GM12878 (cell line): ENCODE data around the gene DDX23. TPM values are rescaled to one million over a fixed set of nuclear protein-coding genes. Genes with fewer than 3 reads are reported as not detected.
A peak's percentile ranks its signal among the peaks of the same experiment; 100 is the strongest.

Experiments used
- ATAC-seq: fragments of 200-7000 bp; cut with Tn5 transposase; 3 replicates; pipeline ENCODE4 v1.9.1; 2020; ENCODE audit warnings: mild to moderate bottlenecking, moderate library complexity
- BruUV-seq: library from RNA; stranded (reverse); fragments of 400-500 nt; replicated peaks from 2 replicates; lab custom pipeline; 2021; lab: Mats Ljungman, UMichigan
- CTCF ChIA-PET: fragments of 300-600 bp; sonication (Branson Sonifier 250); formaldehyde crosslinking; extraction: SDS; loops from one replicate; lab custom pipeline; 2021; ENCODE audit warnings: inconsistent platforms; lab: Yijun Ruan, JAX
- POLR2A ChIA-PET: fragments of 350-600 bp; formaldehyde crosslinking; extraction: SDS; loops from one replicate; lab custom pipeline; 2021; ENCODE audit warnings: inconsistent platforms; lab: Charles Lee
- RAD21 ChIA-PET: fragments of 300-600 bp; sonication (Branson Sonifier 250); formaldehyde crosslinking; loops from one replicate; lab custom pipeline; 2023; ENCODE audit warnings: antibody characterized with exemption; ENCODE audit not compliant: unreplicated experiment; lab: Charles Lee
- SMC1A ChIA-PET: fragments of 300-600 bp; sonication (Branson Sonifier 250); formaldehyde crosslinking; loops from one replicate; lab custom pipeline; 2023; ENCODE audit not compliant: unreplicated experiment, uncharacterized antibody; lab: Charles Lee
- DNase-seq: peaks from one replicate; pipeline ENCODE4 v3.0.0-alpha.2; 2011; ENCODE audit warnings: low read depth, low spot score
- FAIRE-seq: peaks from 3 replicates; lab custom pipeline; 2011; peaks lifted over from hg19 to GRCh38; lab: Jason Lieb, UNC
- H2AFZ ChIP-seq: 2 replicates; pipeline ENCODE4 v1.6.0; 2011; ENCODE audit warnings: low read depth, low read length, control low read depth; ENCODE audit not compliant: control insufficient read depth
- H3K27ac ChIP-seq: 2 replicates; pipeline ENCODE4 v1.5.1; 2011; ENCODE audit warnings: control low read depth; ENCODE audit not compliant: control insufficient read depth, insufficient read depth
- H3K27me3 ChIP-seq, 2 experiments: replicated peaks in 1 of 2; 2 replicates each; pipeline versions ENCODE4 v1.6.0 to v1.6.1; 2011; ENCODE audit warnings: low read length in 1 of 2; ENCODE audit not compliant: control insufficient read depth in 2 of 2, insufficient read depth in 2 of 2
- H3K36me3 ChIP-seq, 2 experiments: 2 replicates each; pipeline ENCODE4 v1.5.1; 2011; ENCODE audit warnings: low read length in 1 of 2; ENCODE audit not compliant: control insufficient read depth in 2 of 2, insufficient read depth in 2 of 2
- H3K4me1 ChIP-seq: 2 replicates; pipeline ENCODE4 v1.6.1; 2011; ENCODE audit warnings: mild to moderate bottlenecking, low read length, moderate library complexity, mixed read lengths; ENCODE audit not compliant: control insufficient read depth, insufficient read depth
- H3K4me2 ChIP-seq: 2 replicates; pipeline ENCODE4 v1.6.0; 2011; ENCODE audit warnings: control low read depth; ENCODE audit not compliant: control insufficient read depth, insufficient read depth
- H3K4me3 ChIP-seq: fragments of 200-600 bp; sonication (generic); 2 replicates; pipeline ENCODE4 v1.5.1; 2016
- H3K79me2 ChIP-seq: 2 replicates; pipeline ENCODE4 v1.6.0; 2011; ENCODE audit warnings: low read length; ENCODE audit not compliant: control insufficient read depth, insufficient read depth
- H3K9ac ChIP-seq: 2 replicates; pipeline ENCODE4 v1.8.0; 2011; ENCODE audit warnings: low read length, control low read depth, mixed read lengths; ENCODE audit not compliant: control insufficient read depth, insufficient read depth
- H3K9me3 ChIP-seq: replicated peaks from 3 replicates; pipeline ENCODE4 v1.5.1; 2011; ENCODE audit warnings: mild to moderate bottlenecking, low read length; ENCODE audit not compliant: control insufficient read depth, insufficient read depth
- H4K20me1 ChIP-seq: 2 replicates; pipeline ENCODE4 v1.6.0; 2011; ENCODE audit not compliant: control insufficient read depth, insufficient read depth
- BACH1 ChIP-seq: fragments of 450-650 bp; IDR thresholded peaks from 2 replicates; pipeline ENCODE4 v1.6.1; 2017; ENCODE audit warnings: mild to moderate bottlenecking, borderline replicate concordance
- BHLHE40 ChIP-seq, 2 experiments: fragments of 450-650 bp in 1 of 2; IDR thresholded peaks; 2 replicates each; pipeline ENCODE4 v1.6.1; 2011 to 2017; ENCODE audit warnings: low read depth in 2 of 2, borderline replicate concordance in 1 of 2, improper control_type of control experiment in 1 of 2, low read length in 1 of 2, mild to moderate bottlenecking in 1 of 2
- BMI1 ChIP-seq: fragments of 450-650 bp; IDR thresholded peaks from 2 replicates; pipeline ENCODE4 v1.6.1; 2016; ENCODE audit warnings: mild to moderate bottlenecking, moderate library complexity, borderline replicate concordance
- EP300 ChIP-seq, 2 experiments: fragments of 150-350 bp in 1 of 2; IDR thresholded peaks; 2 replicates each; pipeline ENCODE4 v1.6.1; 2011 to 2012; ENCODE audit warnings: low read depth in 2 of 2, low read length in 2 of 2, borderline replicate concordance in 1 of 2, improper control_type of control experiment in 1 of 2, inconsistent platforms in 1 of 2; ENCODE audit not compliant: control insufficient read depth in 1 of 2
- FOXK2 ChIP-seq: fragments of 450-650 bp; IDR thresholded peaks from 2 replicates; pipeline ENCODE4 v1.6.1; 2017; ENCODE audit warnings: mild to moderate bottlenecking, moderate library complexity
- HDAC2 ChIP-seq: fragments of 200-600 bp; sonication (generic); IDR thresholded peaks from 2 replicates; pipeline ENCODE4 v1.6.1; 2017
- IKZF2 ChIP-seq, 2 experiments: fragments of 450-650 bp; IDR thresholded peaks; 2 replicates each; pipeline ENCODE4 v1.6.1; 2017; ENCODE audit warnings: mild to moderate bottlenecking in 2 of 2, moderate library complexity in 2 of 2
- JUNB ChIP-seq: IDR thresholded peaks from 2 replicates; pipeline ENCODE4 v1.6.1; 2016; ENCODE audit warnings: antibody characterized with exemption, mild to moderate bottlenecking
- NR2C1 ChIP-seq: fragments of 450-650 bp; IDR thresholded peaks from 2 replicates; pipeline ENCODE4 v1.6.1; 2017; ENCODE audit warnings: antibody characterized with exemption, mild to moderate bottlenecking, moderate library complexity
- PAX5 ChIP-seq: IDR thresholded peaks from 2 replicates; pipeline ENCODE4 v1.6.1; 2011; ENCODE audit warnings: low read depth, low read length, borderline replicate concordance
- RAD51 ChIP-seq: fragments of 450-650 bp; IDR thresholded peaks from 2 replicates; pipeline ENCODE4 v1.6.1; 2016; ENCODE audit warnings: moderate library complexity, mild to moderate bottlenecking, inconsistent platforms
- ZNF384 ChIP-seq: IDR thresholded peaks from 2 replicates; pipeline ENCODE4 v1.6.1; 2012; ENCODE audit warnings: low read depth, mild to moderate bottlenecking, low read length, improper control_type of control experiment, borderline replicate concordance
- WGBS: methylation state at CpG from one replicate; pipeline ENCODE4 v1.1.6; 2016; ENCODE audit warnings: low lambda C conversion rate; ENCODE audit not compliant: insufficient replicate concordance, insufficient coverage; ENCODE audit errors: missing lambda C conversion rate; 5-methylcytosine and 5-hydroxymethylcytosine counted together
- in situ Hi-C: fragments of 300-500 bp; cut with MboI; formaldehyde crosslinking; loops from 9 replicates; pipeline ENCODE4 v1.14.3; 2018; ENCODE audit warnings: mixed read lengths
- intact Hi-C: fragments of 100-400 bp; cut with micrococcal nuclease; formaldehyde crosslinking; loops from one replicate; pipeline ENCODE4 v1.14.2; 2022; ENCODE audit not compliant: unreplicated experiment
- polyA plus RNA-seq, 11 experiments: library from polyadenylated mRNA; depleted of rRNA in 4 of 11; unstranded in 6 of 11; stranded (reverse) in 5 of 11; fragments of >200 nt; fragmentation: Nextera tagmentation in 4 of 11; fragmentation: Illumina TruSeq in 1 of 11; extraction: Ambion mirVana in 4 of 11; extraction: Trizol in 1 of 11; gene quantifications; 1 replicate in 1 of 11; 2 replicates in 10 of 11; pipeline versions ENCODE4 v1.2.1 to v1.2.3, GENCODE V29; 2011 to 2016; ENCODE audit warnings: inconsistent platforms in 2 of 11, missing spikeins in 2 of 11, low read depth in 1 of 11
- total RNA-seq, 4 experiments: library from RNA; depleted of rRNA in 3 of 4; stranded (reverse); fragments of >200 nt in 3 of 4; fragmentation: Illumina TruSeq in 1 of 4; extraction: Trizol in 1 of 4; gene quantifications; 2 replicates each; pipeline versions ENCODE4 v1.2.1 to v1.2.3, GENCODE V29; 2013 to 2021
- TF ChIP-seq, protein P1 (sequence below): fragments of 450-650 bp; IDR thresholded peaks from 2 replicates; pipeline ENCODE4 v1.6.1; 2016; ENCODE audit warnings: mild to moderate bottlenecking, moderate library complexity, borderline replicate concordance

The DDX23 gene
- total and polyA plus RNA-seq, 10 of the 15 experiments (the other 5 are each of a cell fraction or from before 2014, with no cell fraction given) = 25.8 to 107 (median 77.4) TPM

DNA sequence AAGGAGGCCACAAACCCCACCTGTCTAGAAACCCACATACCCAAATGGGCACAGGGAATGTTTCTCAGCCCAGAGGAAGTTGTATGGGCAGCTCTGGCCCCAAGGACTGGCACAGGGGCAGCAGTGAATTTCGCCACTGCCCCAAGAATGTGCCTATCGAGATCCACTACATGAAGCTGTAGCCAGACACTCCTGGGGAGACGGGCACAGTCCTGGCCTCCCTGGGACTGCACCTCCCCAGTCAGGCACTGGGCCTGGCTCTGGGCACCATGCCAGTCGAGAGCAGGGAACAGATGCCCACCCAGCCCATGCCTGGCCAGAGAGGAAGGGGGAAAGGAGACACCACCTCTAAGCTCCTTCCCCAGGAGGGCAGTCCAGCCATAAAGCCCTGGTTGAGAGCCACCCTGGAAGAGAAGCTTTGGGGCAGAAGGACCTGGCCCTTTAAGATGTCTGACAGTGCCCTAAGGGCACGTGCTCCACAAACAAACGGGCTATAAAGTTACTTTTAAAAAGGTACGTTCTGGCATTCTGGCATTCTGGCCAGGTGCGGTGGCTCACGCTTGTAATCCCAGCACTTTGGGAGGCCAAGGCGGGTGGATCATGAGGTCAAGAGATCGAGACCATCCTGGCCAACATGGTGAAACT, 71.5 kb downstream of the DDX23 start:
- intact Hi-C loops (no loop called here), in situ Hi-C loops (no loop called here)
- no peak overlapping the region for H3K27ac ChIP-seq
- SMC1A ChIA-PET = interaction anchor here (1.9 to 2.3 kb wide), 2 partner anchors 13 to 15 kb away, joined by 5 to 15 read pairs; no protein-coding TSS in a partner anchor
- ATAC-seq (no peak; the same call in 2 of the 3 replicates), DNase-seq (no peak), FAIRE-seq (no peak)
- TF ChIP-seq BHLHE40 (IDR thresholded peaks at IDR 0.05; ENCODE audit: borderline replicate concordance in 1 of 2, low read depth in 2 of 2, low read length in 1 of 2) (peak in 1 of 2 experiments; percentile 12; a peak in 1 of 4 replicates), HDAC2 (no peak)
- H3K79me2 ChIP-seq = no peaks in the 10 kb centered on the region
- no TSS peak for BruUV-seq
- H3K4me2 ChIP-seq = no peak overlapping the region
- H3K27me3 ChIP-seq = no peaks in the 10 kb centered on the region
- no peaks in the 10 kb centered on the region for H3K4me1 ChIP-seq
- H3K4me3 ChIP-seq = no peak overlapping the region
- H4K20me1 ChIP-seq = no peaks in the 10 kb centered on the region
- WGBS = 33% methylated on average over 11 of the region's 11 CpGs
- CTCF ChIA-PET = interaction anchor here (0.7 to 1.9 kb wide), 4 partner anchors 14 to 54 kb away, joined by 3 to 12 read pairs (median 5); no protein-coding TSS in a partner anchor
- H3K36me3 ChIP-seq = no peaks in the 10 kb centered on the region
- no peaks in the 10 kb centered on the region for H3K9me3 ChIP-seq
- RAD21 ChIA-PET = interaction anchor here (1.2 kb wide), 1 partner anchor 15 kb away, joined by 5 read pairs; no protein-coding TSS in a partner anchor
- no peak overlapping the region for H3K9ac ChIP-seq
- no peak overlapping the region for H2AFZ ChIP-seq
- POLR2A ChIA-PET = no interaction called here

DNA sequence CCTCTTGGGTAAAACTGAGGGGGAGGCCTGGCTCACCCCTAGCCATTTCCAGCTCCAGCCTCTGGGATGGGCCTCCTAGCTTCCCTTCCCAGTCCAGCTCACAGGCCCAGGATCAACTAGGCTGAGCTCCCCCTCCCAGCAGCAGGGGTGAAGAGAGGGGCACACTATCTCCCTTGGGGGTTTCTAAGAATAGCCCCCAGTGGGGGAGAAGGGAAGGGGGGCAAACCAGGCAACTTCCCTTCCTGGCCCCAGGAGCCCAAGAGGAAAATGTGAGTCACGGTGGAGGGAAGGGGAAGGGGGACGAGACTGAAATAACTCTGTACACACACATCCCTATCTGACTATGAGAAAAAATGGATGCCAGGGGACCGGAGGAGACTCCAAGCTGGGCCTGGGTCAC, 72.1 kb downstream of the DDX23 start:
- H3K9ac ChIP-seq = no peak overlapping the region
- CTCF ChIA-PET = interaction anchor here (0.8 to 1.9 kb wide), 5 partner anchors 9 to 208 kb away, joined by 3 to 12 read pairs (median 4); no protein-coding TSS in a partner anchor
- SMC1A ChIA-PET = interaction anchor here (0.5 to 2.3 kb wide), 2 partner anchors 11 to 16 kb away, joined by 3 to 15 read pairs; no protein-coding TSS in a partner anchor
- TF ChIP-seq FOXK2 (no peak), BMI1 (no peak), ZNF384 (no peak), IKZF2 (IDR thresholded peaks at IDR 0.05) (no peak), NR2C1 (no peak), BACH1 (no peak), EP300 (IDR thresholded peaks at IDR 0.05; ENCODE audit: borderline replicate concordance in 1 of 2, control insufficient read depth in 1 of 2, low read depth in 2 of 2, low read length in 2 of 2) (no peak), JUNB (no peak), PAX5 (no peak), RAD51 (no peak)
- TF ChIP-seq, protein P1, sequence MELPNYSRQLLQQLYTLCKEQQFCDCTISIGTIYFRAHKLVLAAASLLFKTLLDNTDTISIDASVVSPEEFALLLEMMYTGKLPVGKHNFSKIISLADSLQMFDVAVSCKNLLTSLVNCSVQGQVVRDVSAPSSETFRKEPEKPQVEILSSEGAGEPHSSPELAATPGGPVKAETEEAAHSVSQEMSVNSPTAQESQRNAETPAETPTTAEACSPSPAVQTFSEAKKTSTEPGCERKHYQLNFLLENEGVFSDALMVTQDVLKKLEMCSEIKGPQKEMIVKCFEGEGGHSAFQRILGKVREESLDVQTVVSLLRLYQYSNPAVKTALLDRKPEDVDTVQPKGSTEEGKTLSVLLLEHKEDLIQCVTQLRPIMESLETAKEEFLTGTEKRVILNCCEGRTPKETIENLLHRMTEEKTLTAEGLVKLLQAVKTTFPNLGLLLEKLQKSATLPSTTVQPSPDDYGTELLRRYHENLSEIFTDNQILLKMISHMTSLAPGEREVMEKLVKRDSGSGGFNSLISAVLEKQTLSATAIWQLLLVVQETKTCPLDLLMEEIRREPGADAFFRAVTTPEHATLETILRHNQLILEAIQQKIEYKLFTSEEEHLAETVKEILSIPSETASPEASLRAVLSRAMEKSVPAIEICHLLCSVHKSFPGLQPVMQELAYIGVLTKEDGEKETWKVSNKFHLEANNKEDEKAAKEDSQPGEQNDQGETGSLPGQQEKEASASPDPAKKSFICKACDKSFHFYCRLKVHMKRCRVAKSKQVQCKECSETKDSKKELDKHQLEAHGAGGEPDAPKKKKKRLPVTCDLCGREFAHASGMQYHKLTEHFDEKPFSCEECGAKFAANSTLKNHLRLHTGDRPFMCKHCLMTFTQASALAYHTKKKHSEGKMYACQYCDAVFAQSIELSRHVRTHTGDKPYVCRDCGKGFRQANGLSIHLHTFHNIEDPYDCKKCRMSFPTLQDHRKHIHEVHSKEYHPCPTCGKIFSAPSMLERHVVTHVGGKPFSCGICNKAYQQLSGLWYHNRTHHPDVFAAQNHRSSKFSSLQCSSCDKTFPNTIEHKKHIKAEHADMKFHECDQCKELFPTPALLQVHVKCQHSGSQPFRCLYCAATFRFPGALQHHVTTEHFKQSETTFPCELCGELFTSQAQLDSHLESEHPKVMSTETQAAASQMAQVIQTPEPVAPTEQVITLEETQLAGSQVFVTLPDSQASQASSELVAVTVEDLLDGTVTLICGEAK = no peak

More for the DNA sequence above, 72.1 kb downstream of the DDX23 start:
- ChIA-PET POLR2A (no interaction called here), RAD21 (interaction anchor here (1.2 to 1.4 kb wide), 2 partner anchors 14 to 15 kb away, joined by 3 to 5 read pairs; no protein-coding TSS in a partner anchor)
- Histone ChIP-seq H4K20me1 (no peaks in the 10 kb centered on the region), H2AFZ (no peak overlapping the region), H3K4me3 (no peak overlapping the region), H3K36me3 (no peaks in the 10 kb centered on the region), H3K27ac (no peak overlapping the region), H3K79me2 (no peaks in the 10 kb centered on the region), H3K27me3 (no peaks in the 10 kb centered on the region), H3K4me1 (no peaks in the 10 kb centered on the region), H3K9me3 (no peaks in the 10 kb centered on the region), H3K4me2 (no peak overlapping the region)
- WGBS = 0% methylated on average over 3 of the region's 3 CpGs
- in situ Hi-C loops (no loop called here), intact Hi-C loops (no loop called here)
- DNase-seq = no peak
- ATAC-seq = peak; percentile 23; the same call in 1 of the 3 replicates
- no TSS peak for BruUV-seq
- no peak for FAIRE-seq
